Eye (tissue), 1 donor: ENCODE data around the gene SYNRG.
"Not testable (repeated sequence)": the region's sequence is repeated elsewhere in the genome, so short reads cannot be mapped to it uniquely, and the experiment has no call there.

Experiments
- DNase-seq: peaks from one replicate; pipeline ENCODE4 v3.0.0-alpha.2; 2015

Gene SYNRG

GRCh38 chr17:37609170-37610040 lies at the start of gene SYNRG:
Gene SYNRG (minus strand): TSS chr17:37609418. CDS start chr17:37609355, 63 bp downstream.
- DNase-seq = peak; percentile 99

- DNase-seq = no peak
Observed at GRCh38 chr17:37657202-37657601, 48.0 kb upstream of the SYNRG start.

- DNase-seq = no peak
Observed at GRCh38 chr17:37651849-37652248, 42.6 kb upstream of the SYNRG start.

GRCh38 chr17:37650419-37651003 lies 41.3 kb upstream of the SYNRG start:
- peak; percentile 61 for DNase-seq

- DNase-seq = no peak
Observed at GRCh38 chr17:37648555-37648954, 39.3 kb upstream of the SYNRG start.

GRCh38 chr17:37647856-37648255 lies 38.6 kb upstream of the SYNRG start:
- DNase-seq = no peak

- no peak for DNase-seq
Observed at GRCh38 chr17:37643869-37644268, 34.7 kb upstream of the SYNRG start.

- peak; percentile 97 for DNase-seq
Observed at GRCh38 chr17:37643118-37643766, 34.0 kb upstream of the SYNRG start, which contains the start of gene DDX52. Gene DDX52 (minus strand): TSS chr17:37643446. CDS start chr17:37643420, 26 bp downstream.

- no peak for DNase-seq
Observed at GRCh38 chr17:37642681-37643080, 33.5 kb upstream of the SYNRG start.

- no peak for DNase-seq
Observed at GRCh38 chr17:37640015-37640414, 30.8 kb upstream of the SYNRG start.

GRCh38 chr17:37637956-37638355 lies 28.7 kb upstream of the SYNRG start:
- DNase-seq = no peak

- not testable (repeated sequence) for DNase-seq
Observed at GRCh38 chr17:37616430-37616829, 7.2 kb upstream of the SYNRG start.

GRCh38 chr17:37614823-37615222 lies 5.6 kb upstream of the SYNRG start:
- DNase-seq = no peak

- DNase-seq = no peak
Observed at GRCh38 chr17:37614391-37614790, 5.2 kb upstream of the SYNRG start.

- no peak for DNase-seq
Observed at GRCh38 chr17:37610971-37611370, 1.8 kb upstream of the SYNRG start.

GRCh38 chr17:37610041-37610420 lies 813 bp upstream of the SYNRG start:
- DNase-seq = not testable (repeated sequence)

- DNase-seq = no peak
Observed at GRCh38 chr17:37608351-37609169, 658 bp downstream of the SYNRG start.

- DNase-seq = no peak
Observed at GRCh38 chr17:37607637-37608331, 1.4 kb downstream of the SYNRG start.

GRCh38 chr17:37605813-37606505 lies 3.3 kb downstream of the SYNRG start:
- DNase-seq = no peak

GRCh38 chr17:37605081-37605480 lies 4.1 kb downstream of the SYNRG start:
- DNase-seq = no peak

- no peak for DNase-seq
Observed at GRCh38 chr17:37604556-37604955, 4.7 kb downstream of the SYNRG start.

- DNase-seq = no peak
Observed at GRCh38 chr17:37598145-37598544, 11.1 kb downstream of the SYNRG start.
